Measurements from ENCODE around the gene SLC5A10. TPM values are rescaled to one million over a fixed set of nuclear protein-coding genes. Genes with fewer than 3 reads are reported as not detected.
A peak's percentile ranks its signal among the peaks of the same experiment; 100 is the strongest.

Gene SLC5A10
- total RNA-seq, 6 experiments from 2014 or later = 0.07 to 0.14 TPM; not detected in 4

DNA sequence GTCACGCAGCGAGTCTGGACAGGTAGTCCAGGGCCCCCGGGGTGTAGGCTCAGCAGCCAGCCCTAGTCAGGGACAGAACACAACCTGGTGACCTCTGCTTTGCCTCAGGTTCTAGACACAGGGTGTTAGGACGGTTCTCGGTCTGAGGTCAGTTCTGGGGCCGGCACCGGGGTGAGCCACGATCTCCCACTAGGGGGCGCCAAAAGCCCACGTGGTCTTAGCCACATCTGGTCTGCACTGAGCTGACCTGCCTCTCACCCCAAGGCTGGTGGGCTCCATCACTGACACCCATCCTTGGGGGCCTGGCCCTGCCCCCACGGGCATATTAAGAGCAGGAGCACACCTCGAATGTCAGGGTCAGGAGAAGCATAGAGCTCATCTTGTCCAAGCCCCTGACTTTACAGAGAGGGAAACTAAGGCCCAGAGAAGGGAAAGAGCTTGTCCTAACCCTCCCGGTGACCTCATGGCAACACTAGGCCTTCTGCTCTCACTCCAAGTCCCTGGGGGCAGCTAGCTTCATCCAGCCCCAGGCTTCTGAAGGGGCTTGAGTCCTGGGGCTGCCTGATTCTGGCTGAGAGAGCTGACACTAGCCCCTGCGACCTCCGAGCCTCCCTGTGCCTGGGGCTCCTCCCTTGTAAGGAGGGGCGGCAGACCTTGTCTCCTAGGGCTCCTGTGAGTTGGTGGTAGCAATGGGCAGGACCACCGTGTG lies 9.0 kb downstream of the SLC5A10 start:
- peak; percentile 85 to 96 (median 90) for ATAC-seq
- intact Hi-C loops (cut with DNase I) = no loop called here
- Histone ChIP-seq H3K9me3 (no peaks in the 10 kb centered on the region), H3K4me1 (no peaks in the 10 kb centered on the region), H3K27me3 (no peaks in the 10 kb centered on the region), H3K36me3 (no peaks in the 10 kb centered on the region), H3K4me3 (no peak overlapping the region), H3K27ac (no peak overlapping the region)
- TF ChIP-seq, protein P1, sequence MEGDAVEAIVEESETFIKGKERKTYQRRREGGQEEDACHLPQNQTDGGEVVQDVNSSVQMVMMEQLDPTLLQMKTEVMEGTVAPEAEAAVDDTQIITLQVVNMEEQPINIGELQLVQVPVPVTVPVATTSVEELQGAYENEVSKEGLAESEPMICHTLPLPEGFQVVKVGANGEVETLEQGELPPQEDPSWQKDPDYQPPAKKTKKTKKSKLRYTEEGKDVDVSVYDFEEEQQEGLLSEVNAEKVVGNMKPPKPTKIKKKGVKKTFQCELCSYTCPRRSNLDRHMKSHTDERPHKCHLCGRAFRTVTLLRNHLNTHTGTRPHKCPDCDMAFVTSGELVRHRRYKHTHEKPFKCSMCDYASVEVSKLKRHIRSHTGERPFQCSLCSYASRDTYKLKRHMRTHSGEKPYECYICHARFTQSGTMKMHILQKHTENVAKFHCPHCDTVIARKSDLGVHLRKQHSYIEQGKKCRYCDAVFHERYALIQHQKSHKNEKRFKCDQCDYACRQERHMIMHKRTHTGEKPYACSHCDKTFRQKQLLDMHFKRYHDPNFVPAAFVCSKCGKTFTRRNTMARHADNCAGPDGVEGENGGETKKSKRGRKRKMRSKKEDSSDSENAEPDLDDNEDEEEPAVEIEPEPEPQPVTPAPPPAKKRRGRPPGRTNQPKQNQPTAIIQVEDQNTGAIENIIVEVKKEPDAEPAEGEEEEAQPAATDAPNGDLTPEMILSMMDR (IDR thresholded peaks at IDR 0.05) = peak; percentile 94 to 98 (median 96)
- TF ChIP-seq POLR2A (IDR thresholded peaks at IDR 0.05) = no peak
- 5% methylated on average over 6 of the region's 17 CpGs for WGBS (ENCODE audit: insufficient coverage, low coverage, low lambda C conversion rate, missing lambda C conversion rate)
- peak; percentile 83 to 87 (median 86) for DNase-seq

DNA sequence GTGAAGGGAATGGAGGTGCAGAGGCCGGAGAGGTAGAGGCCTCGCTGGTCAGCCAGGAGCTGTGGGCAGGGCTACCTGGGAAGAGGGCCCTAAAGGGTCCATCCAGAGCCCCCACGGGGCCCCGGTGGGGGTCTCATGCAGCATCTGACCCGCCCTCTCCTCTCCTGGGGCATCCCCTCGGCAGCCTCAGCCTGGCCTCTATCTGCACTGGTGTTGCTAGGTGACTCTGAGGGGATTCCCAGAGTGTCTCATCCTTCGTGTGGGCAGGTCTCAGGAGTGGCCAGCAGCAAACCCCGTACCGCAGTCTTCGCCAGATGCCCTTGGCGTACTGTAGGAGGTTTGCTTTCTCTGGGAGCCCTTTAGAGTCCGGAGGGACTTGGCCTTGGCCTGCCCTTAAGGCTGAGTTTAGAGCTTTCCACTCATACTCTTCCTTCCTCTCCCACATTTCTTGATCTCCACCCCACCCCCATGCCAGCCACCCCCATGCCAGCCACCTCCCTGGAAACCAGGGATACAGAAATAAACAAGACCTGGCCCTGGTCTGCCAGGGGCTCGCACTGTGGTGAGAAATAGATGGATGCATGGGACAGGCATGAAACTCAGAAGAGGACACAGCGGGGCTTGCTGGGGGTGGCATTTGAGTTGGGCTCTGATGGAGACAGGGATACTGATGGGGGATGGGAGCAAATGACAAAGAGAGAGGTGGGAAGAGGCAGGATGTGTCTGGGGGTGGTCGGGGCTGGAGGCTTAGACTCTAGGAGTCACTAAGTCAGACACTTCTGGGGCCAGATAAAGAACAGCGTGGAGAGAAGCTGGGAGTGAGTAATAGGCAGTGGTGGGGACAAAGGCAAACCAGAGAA lies 9.9 kb downstream of the SLC5A10 start:
- Histone ChIP-seq H3K36me3 (no peaks in the 10 kb centered on the region), H3K27me3 (no peaks in the 10 kb centered on the region), H3K4me1 (no peaks in the 10 kb centered on the region), H3K4me3 (no peak overlapping the region), H3K27ac (no peak overlapping the region), H3K9me3 (no peaks in the 10 kb centered on the region)
- TF ChIP-seq, protein P1 (IDR thresholded peaks at IDR 0.05) = no peak
- TF ChIP-seq POLR2A (IDR thresholded peaks at IDR 0.05) = no peak
- peak in 1 of 3 donors; percentile 44 for DNase-seq
- intact Hi-C loops (cut with DNase I) = no loop called here
- 65% methylated on average over 4 of the region's 16 CpGs for WGBS (ENCODE audit: insufficient coverage, low coverage, low lambda C conversion rate, missing lambda C conversion rate)
- ATAC-seq = peak in 1 of 4 donors; percentile 36

- WGBS (ENCODE audit: insufficient coverage, low coverage, low lambda C conversion rate, missing lambda C conversion rate) = 47% methylated on average over 5 of the region's 6 CpGs
- ATAC-seq (peak in 1 of 4 donors; percentile 3), DNase-seq (peak in 2 of 3 donors; percentile 14 to 43)
- Histone ChIP-seq H3K36me3 (no peaks in the 10 kb centered on the region), H3K9me3 (no peaks in the 10 kb centered on the region), H3K27me3 (no peaks in the 10 kb centered on the region), H3K4me3 (no peak overlapping the region), H3K27ac (no peak overlapping the region), H3K4me1 (no peaks in the 10 kb centered on the region)
- TF ChIP-seq, protein P1 (IDR thresholded peaks at IDR 0.05) = no peak
- TF ChIP-seq POLR2A (IDR thresholded peaks at IDR 0.05) = no peak
- intact Hi-C loops (cut with DNase I) = no loop called here
Measured at GRCh38 chr17:18962494-18962815, 10.5 kb downstream of the SLC5A10 start.

GRCh38 chr17:18963126-18964017 lies 11.4 kb downstream of the SLC5A10 start:
- Histone ChIP-seq H3K27ac (no peak overlapping the region), H3K4me3 (no peak overlapping the region), H3K9me3 (no peaks in the 10 kb centered on the region), H3K4me1 (no peaks in the 10 kb centered on the region), H3K36me3 (no peaks in the 10 kb centered on the region), H3K27me3 (no peaks in the 10 kb centered on the region)
- 78% methylated on average over 10 of the region's 23 CpGs for WGBS (ENCODE audit: insufficient coverage, low coverage, low lambda C conversion rate, missing lambda C conversion rate)
- intact Hi-C loops (cut with DNase I) = no loop called here
- no peak for ATAC-seq
- peak in 2 of 3 donors; percentile 17 to 45 for DNase-seq
- TF ChIP-seq, protein P1 (IDR thresholded peaks at IDR 0.05) = no peak
- no peak for TF ChIP-seq POLR2A (IDR thresholded peaks at IDR 0.05)
